GM12878 (cell line): ENCODE data around the gene PCDHGB6. TPM values are rescaled to one million over a fixed set of nuclear protein-coding genes. Genes with fewer than 3 reads are reported as not detected.
A peak's percentile ranks its signal among the peaks of the same experiment; 100 is the strongest.
"Not testable (repeated sequence)": the region's sequence is repeated elsewhere in the genome, so short reads cannot be mapped to it uniquely, and the experiment has no call there.

ENCODE experiments used
- ATAC-seq: fragments of 200-7000 bp; cut with Tn5 transposase; 3 replicates; pipeline ENCODE4 v1.9.1; 2020; ENCODE audit warnings: mild to moderate bottlenecking, moderate library complexity
- BruUV-seq: library from RNA; stranded (reverse); fragments of 400-500 nt; replicated peaks from 2 replicates; lab custom pipeline; 2021; lab: Mats Ljungman, UMichigan
- CTCF ChIA-PET: fragments of 300-600 bp; sonication (Branson Sonifier 250); formaldehyde crosslinking; extraction: SDS; loops from one replicate; lab custom pipeline; 2021; ENCODE audit warnings: inconsistent platforms; lab: Yijun Ruan, JAX
- POLR2A ChIA-PET: fragments of 350-600 bp; formaldehyde crosslinking; extraction: SDS; loops from one replicate; lab custom pipeline; 2021; ENCODE audit warnings: inconsistent platforms; lab: Charles Lee
- RAD21 ChIA-PET: fragments of 300-600 bp; sonication (Branson Sonifier 250); formaldehyde crosslinking; loops from one replicate; lab custom pipeline; 2023; ENCODE audit warnings: antibody characterized with exemption; ENCODE audit not compliant: unreplicated experiment; lab: Charles Lee
- SMC1A ChIA-PET: fragments of 300-600 bp; sonication (Branson Sonifier 250); formaldehyde crosslinking; loops from one replicate; lab custom pipeline; 2023; ENCODE audit not compliant: unreplicated experiment, uncharacterized antibody; lab: Charles Lee
- DNase-seq: peaks from one replicate; pipeline ENCODE4 v3.0.0-alpha.2; 2011; ENCODE audit warnings: low read depth, low spot score
- FAIRE-seq: peaks from 3 replicates; lab custom pipeline; 2011; peaks lifted over from hg19 to GRCh38; lab: Jason Lieb, UNC
- H2AFZ ChIP-seq: 2 replicates; pipeline ENCODE4 v1.6.0; 2011; ENCODE audit warnings: low read depth, low read length, control low read depth; ENCODE audit not compliant: control insufficient read depth
- H3K27ac ChIP-seq: 2 replicates; pipeline ENCODE4 v1.5.1; 2011; ENCODE audit warnings: control low read depth; ENCODE audit not compliant: control insufficient read depth, insufficient read depth
- H3K27me3 ChIP-seq, 2 experiments: replicated peaks in 1 of 2; 2 replicates each; pipeline versions ENCODE4 v1.6.0 to v1.6.1; 2011; ENCODE audit warnings: low read length in 1 of 2; ENCODE audit not compliant: control insufficient read depth in 2 of 2, insufficient read depth in 2 of 2
- H3K36me3 ChIP-seq, 2 experiments: 2 replicates each; pipeline ENCODE4 v1.5.1; 2011; ENCODE audit warnings: low read length in 1 of 2; ENCODE audit not compliant: control insufficient read depth in 2 of 2, insufficient read depth in 2 of 2
- H3K4me1 ChIP-seq: 2 replicates; pipeline ENCODE4 v1.6.1; 2011; ENCODE audit warnings: mild to moderate bottlenecking, low read length, moderate library complexity, mixed read lengths; ENCODE audit not compliant: control insufficient read depth, insufficient read depth
- H3K4me2 ChIP-seq: 2 replicates; pipeline ENCODE4 v1.6.0; 2011; ENCODE audit warnings: control low read depth; ENCODE audit not compliant: control insufficient read depth, insufficient read depth
- H3K4me3 ChIP-seq: fragments of 200-600 bp; sonication (generic); 2 replicates; pipeline ENCODE4 v1.5.1; 2016
- H3K79me2 ChIP-seq: 2 replicates; pipeline ENCODE4 v1.6.0; 2011; ENCODE audit warnings: low read length; ENCODE audit not compliant: control insufficient read depth, insufficient read depth
- H3K9ac ChIP-seq: 2 replicates; pipeline ENCODE4 v1.8.0; 2011; ENCODE audit warnings: low read length, control low read depth, mixed read lengths; ENCODE audit not compliant: control insufficient read depth, insufficient read depth
- H3K9me3 ChIP-seq: replicated peaks from 3 replicates; pipeline ENCODE4 v1.5.1; 2011; ENCODE audit warnings: mild to moderate bottlenecking, low read length; ENCODE audit not compliant: control insufficient read depth, insufficient read depth
- H4K20me1 ChIP-seq: 2 replicates; pipeline ENCODE4 v1.6.0; 2011; ENCODE audit not compliant: control insufficient read depth, insufficient read depth
- WGBS: methylation state at CpG from one replicate; pipeline ENCODE4 v1.1.6; 2016; ENCODE audit warnings: low lambda C conversion rate; ENCODE audit not compliant: insufficient replicate concordance, insufficient coverage; ENCODE audit errors: missing lambda C conversion rate; 5-methylcytosine and 5-hydroxymethylcytosine counted together
- in situ Hi-C: fragments of 300-500 bp; cut with MboI; formaldehyde crosslinking; loops from 9 replicates; pipeline ENCODE4 v1.14.3; 2018; ENCODE audit warnings: mixed read lengths
- intact Hi-C: fragments of 100-400 bp; cut with micrococcal nuclease; formaldehyde crosslinking; loops from one replicate; pipeline ENCODE4 v1.14.2; 2022; ENCODE audit not compliant: unreplicated experiment
- polyA plus RNA-seq, 11 experiments: library from polyadenylated mRNA; depleted of rRNA in 4 of 11; unstranded in 6 of 11; stranded (reverse) in 5 of 11; fragments of >200 nt; fragmentation: Nextera tagmentation in 4 of 11; fragmentation: Illumina TruSeq in 1 of 11; extraction: Ambion mirVana in 4 of 11; extraction: Trizol in 1 of 11; gene quantifications; 1 replicate in 1 of 11; 2 replicates in 10 of 11; pipeline versions ENCODE4 v1.2.1 to v1.2.3, GENCODE V29; 2011 to 2016; ENCODE audit warnings: inconsistent platforms in 2 of 11, missing spikeins in 2 of 11, low read depth in 1 of 11
- total RNA-seq, 4 experiments: library from RNA; depleted of rRNA in 3 of 4; stranded (reverse); fragments of >200 nt in 3 of 4; fragmentation: Illumina TruSeq in 1 of 4; extraction: Trizol in 1 of 4; gene quantifications; 2 replicates each; pipeline versions ENCODE4 v1.2.1 to v1.2.3, GENCODE V29; 2013 to 2021
- TF ChIP-seq, protein P1 (sequence below): IDR thresholded peaks from 2 replicates; pipeline ENCODE4 v1.6.1; 2012; ENCODE audit warnings: mild to moderate bottlenecking, low read depth, low read length

The PCDHGB6 gene
- total and polyA plus RNA-seq, 10 of the 15 experiments (the other 5 are each of a cell fraction or from before 2014, with no cell fraction given): 0.07 to 1.0 (median 0.31) TPM

GRCh38 chr5:141414548-141415274 is 6.9 kb downstream of the PCDHGB6 start:
- not testable (repeated sequence) for DNase-seq

More at GRCh38 chr5:141414548-141415274, 6.9 kb downstream of the PCDHGB6 start:
- WGBS: 83% methylated on average over 20 of the region's 46 CpGs
- FAIRE-seq, H3K27me3 ChIP-seq, ATAC-seq, intact Hi-C loops, POLR2A ChIA-PET, H3K36me3 ChIP-seq, H3K27ac ChIP-seq, BruUV-seq, H3K79me2 ChIP-seq, H2AFZ ChIP-seq, H4K20me1 ChIP-seq, H3K4me1 ChIP-seq, H3K4me2 ChIP-seq, H3K9ac ChIP-seq, H3K4me3 ChIP-seq: not testable (repeated sequence)
- ChIA-PET RAD21 (interaction anchor here (2.3 to 3.3 kb wide), 5 partner anchors 61 to 153 kb away, joined by 6 to 42 read pairs (median 12); partner anchors contain the start of gene PCDHGC3), SMC1A (interaction anchor here (2.7 to 7.4 kb wide), 3 partner anchors 109 to 149 kb away, joined by 16 to 67 read pairs (median 35); no protein-coding TSS in a partner anchor), CTCF (interaction anchor here (0.7 to 10.9 kb wide), 13 partner anchors 15 to 208 kb away, joined by 3 to 245 read pairs (median 23); partner anchors contain the start of genes PCDHB14, PCDHGA12, PCDHGB3 and PCDHGC3)
- peaks cover 12% of the 10 kb centered on the region; the same call in 2 of the 3 replicates for H3K9me3 ChIP-seq
- in situ Hi-C loops: loop anchor here (5.0 kb wide), 1 partner anchor 148 kb away; no protein-coding TSS in a partner anchor
- TF ChIP-seq, protein P1, sequence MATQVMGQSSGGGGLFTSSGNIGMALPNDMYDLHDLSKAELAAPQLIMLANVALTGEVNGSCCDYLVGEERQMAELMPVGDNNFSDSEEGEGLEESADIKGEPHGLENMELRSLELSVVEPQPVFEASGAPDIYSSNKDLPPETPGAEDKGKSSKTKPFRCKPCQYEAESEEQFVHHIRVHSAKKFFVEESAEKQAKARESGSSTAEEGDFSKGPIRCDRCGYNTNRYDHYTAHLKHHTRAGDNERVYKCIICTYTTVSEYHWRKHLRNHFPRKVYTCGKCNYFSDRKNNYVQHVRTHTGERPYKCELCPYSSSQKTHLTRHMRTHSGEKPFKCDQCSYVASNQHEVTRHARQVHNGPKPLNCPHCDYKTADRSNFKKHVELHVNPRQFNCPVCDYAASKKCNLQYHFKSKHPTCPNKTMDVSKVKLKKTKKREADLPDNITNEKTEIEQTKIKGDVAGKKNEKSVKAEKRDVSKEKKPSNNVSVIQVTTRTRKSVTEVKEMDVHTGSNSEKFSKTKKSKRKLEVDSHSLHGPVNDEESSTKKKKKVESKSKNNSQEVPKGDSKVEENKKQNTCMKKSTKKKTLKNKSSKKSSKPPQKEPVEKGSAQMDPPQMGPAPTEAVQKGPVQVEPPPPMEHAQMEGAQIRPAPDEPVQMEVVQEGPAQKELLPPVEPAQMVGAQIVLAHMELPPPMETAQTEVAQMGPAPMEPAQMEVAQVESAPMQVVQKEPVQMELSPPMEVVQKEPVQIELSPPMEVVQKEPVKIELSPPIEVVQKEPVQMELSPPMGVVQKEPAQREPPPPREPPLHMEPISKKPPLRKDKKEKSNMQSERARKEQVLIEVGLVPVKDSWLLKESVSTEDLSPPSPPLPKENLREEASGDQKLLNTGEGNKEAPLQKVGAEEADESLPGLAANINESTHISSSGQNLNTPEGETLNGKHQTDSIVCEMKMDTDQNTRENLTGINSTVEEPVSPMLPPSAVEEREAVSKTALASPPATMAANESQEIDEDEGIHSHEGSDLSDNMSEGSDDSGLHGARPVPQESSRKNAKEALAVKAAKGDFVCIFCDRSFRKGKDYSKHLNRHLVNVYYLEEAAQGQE: peak; percentile 24; the same call in 1 of the 2 replicates
